Esophagus squamous epithelium (tissue), 4 donors: ENCODE results near the gene SCN5A.

Experiments
- CTCF ChIP-seq, 6 experiments: fragments of 450-650 bp in 4 of 6; fragments of 200-600 bp in 2 of 6; sonication (generic) in 2 of 6; IDR thresholded peaks; one replicate each; pipeline ENCODE4 v1.5.1; 2016 to 2019; ENCODE audit warnings: antibody characterized with exemption in 6 of 6, mild to moderate bottlenecking in 4 of 6, moderate library complexity in 4 of 6
- POLR2A ChIP-seq, 4 donors: fragments of 450-650 bp; IDR thresholded peaks; one replicate each; pipeline ENCODE4 v1.6.1; 2017; ENCODE audit warnings: antibody characterized with exemption in 4 of 4, mild to moderate bottlenecking in 4 of 4, moderate library complexity in 3 of 4

GRCh38 chr3:38549486-38549885 is 100.0 kb downstream of the SCN5A start:
- no peak for TF ChIP-seq CTCF (IDR thresholded peaks at IDR 0.05)
- no peak for TF ChIP-seq POLR2A (IDR thresholded peaks at IDR 0.05)
